Sigmoid colon (tissue), 7 donors: Measurements from ENCODE around the gene FGFR4. TPM values are rescaled to one million over a fixed set of nuclear protein-coding genes. Genes with fewer than 3 reads are reported as not detected.
A peak's percentile ranks its signal among the peaks of the same experiment; 100 is the strongest.

ENCODE experiments used
- DNase-seq: peaks from one replicate; pipeline ENCODE4 v3.0.0-alpha.2; 2019
- H3K27ac ChIP-seq, 4 donors: fragments of 200-600 bp; sonication (generic); one replicate each; pipeline ENCODE4 v1.5.1; 2016 to 2019; ENCODE audit warnings: mild to moderate bottlenecking in 1 of 4
- H3K27me3 ChIP-seq, 3 donors: fragments of 200-600 bp; sonication (generic); one replicate each; pipeline ENCODE4 v1.5.1; 2019; ENCODE audit warnings: mild to moderate bottlenecking in 1 of 3
- H3K36me3 ChIP-seq, 4 donors: fragments of 200-600 bp; sonication (generic); one replicate each; pipeline ENCODE4 v1.5.1; 2016 to 2019
- H3K4me1 ChIP-seq, 4 donors: fragments of 200-600 bp; sonication (generic); one replicate each; pipeline ENCODE4 v1.5.1; 2017 to 2019
- H3K4me3 ChIP-seq, 4 donors: fragments of 200-600 bp; sonication (generic); one replicate each; pipeline ENCODE4 v1.5.1; 2017 to 2019; ENCODE audit warnings: mild to moderate bottlenecking in 2 of 4, moderate library complexity in 1 of 4
- H3K9me3 ChIP-seq, 4 donors: fragments of 200-600 bp in 3 of 4; sonication (generic) in 3 of 4; one replicate each; pipeline versions ENCODE4 v1.5.1 to v1.6.1; 2013 to 2019
- CTCF ChIP-seq, 4 experiments: fragments of 450-650 bp in 3 of 4; fragments of 200-600 bp in 1 of 4; IDR thresholded peaks; one replicate each; pipeline ENCODE4 v1.5.1; 2016 to 2019; ENCODE audit warnings: antibody characterized with exemption in 4 of 4, mild to moderate bottlenecking in 3 of 4, moderate library complexity in 2 of 4
- EP300 ChIP-seq, 4 donors: sonication (generic); formaldehyde crosslinking; IDR thresholded peaks; one replicate each; pipeline ENCODE4 v1.6.1; 2017; ENCODE audit warnings: antibody characterized with exemption in 4 of 4
- POLR2A ChIP-seq, 2 donors: fragments of 450-650 bp; IDR thresholded peaks; one replicate each; pipeline ENCODE4 v1.6.1; 2016; ENCODE audit warnings: antibody characterized with exemption in 2 of 2, mild to moderate bottlenecking in 2 of 2, moderate library complexity in 2 of 2
- POLR2AphosphoS5 ChIP-seq, 4 donors: sonication (generic); formaldehyde crosslinking; IDR thresholded peaks; one replicate each; pipeline ENCODE4 v1.6.1; 2017; ENCODE audit warnings: antibody characterized with exemption in 4 of 4
- WGBS, 2 donors: extraction: QIAGEN DNeasy Blood & Tissue Kit; methylation state at CpG; one replicate each; pipeline ENCODE4 v1.1.7; 2013; 5-methylcytosine and 5-hydroxymethylcytosine counted together
- intact Hi-C: fragments of 100-400 bp; cut with DNase I; formaldehyde crosslinking; loops from one replicate; pipeline ENCODE4 v1.15.1; 2023
- polyA plus RNA-seq, 3 donors: library from polyadenylated mRNA; stranded (reverse); fragments of 200-250 nt; gene quantifications; one replicate each; pipeline ENCODE4 v1.2.3, GENCODE V29; 2013
- total RNA-seq, 4 donors: library from RNA; depleted of rRNA; stranded (reverse); fragments of >200 nt; gene quantifications; one replicate each; pipeline ENCODE4 v1.1.0, GENCODE V29; 2016
- donor health status: healthy with polysubstance abuse.
- donor health status: Bipolar disorder and iron deficiency.
- donor health status: healthy.

Gene FGFR4
- total RNA-seq: 10 to 100 TPM in 1 of 4 donors, 1 to 10 TPM in 3; 3.0 to 11.8 (median 6.1) TPM
- 10 to 100 TPM in 1 of 3 donors, 1 to 10 TPM in 2; 4.9 to 45.0 (median 6.6) TPM for polyA plus RNA-seq

GRCh38 chr5:177086654-177087397, at the start of gene FGFR4:
FGFR4 (plus strand) TSS chr5:177086915; CDS start chr5:177089603, 2,688 bp downstream.
- peaks cover 0 to 26% (median 13%) of the 10 kb centered on the region in 4 donors for H3K4me1 ChIP-seq
- peaks cover 0 to 47% (median 26%) of the 10 kb centered on the region in 3 donors for H3K27me3 ChIP-seq
- H3K9me3 ChIP-seq: no peaks in the 10 kb centered on the region
- TF ChIP-seq POLR2AphosphoS5 (IDR thresholded peaks at IDR 0.05): no peak
- TF ChIP-seq CTCF (IDR thresholded peaks at IDR 0.05): peak in 3 of 4 experiments; percentile 40 to 51 (median 46)
- TF ChIP-seq EP300 (IDR thresholded peaks at IDR 0.05): no peak
- TF ChIP-seq POLR2A (IDR thresholded peaks at IDR 0.05): no peak
- H3K36me3 ChIP-seq: no peaks in the 10 kb centered on the region
- H3K4me3 ChIP-seq: peak within 1 kb of the TSS; percentile 11 to 50 (median 44)
- WGBS, 2 donors: 1 to 2% methylated on average over 65 of the region's 68 CpGs
- peak; percentile 82 for DNase-seq
- intact Hi-C loops: no loop called here
- H3K27ac ChIP-seq: peak within 1 kb of the TSS in 2 of 4 donors; percentile 27 to 44

GRCh38 chr5:177036921-177037320, 49.8 kb upstream of the FGFR4 start:
- no peak for TF ChIP-seq CTCF (IDR thresholded peaks at IDR 0.05)
- no peak for TF ChIP-seq POLR2A (IDR thresholded peaks at IDR 0.05)
- no peak for TF ChIP-seq EP300 (IDR thresholded peaks at IDR 0.05)
- TF ChIP-seq POLR2AphosphoS5 (IDR thresholded peaks at IDR 0.05): no peak
- Histone ChIP-seq H3K36me3 (peaks cover 0 to 7% (median 6%) of the 10 kb centered on the region in 4 donors), H3K4me1 (peaks cover 0 to 15% (median 11%) of the 10 kb centered on the region in 4 donors), H3K27me3 (no peaks in the 10 kb centered on the region), H3K4me3 (no peak overlapping the region), H3K27ac (no peak overlapping the region), H3K9me3 (no peaks in the 10 kb centered on the region)
- intact Hi-C loops: no loop called here
- DNase-seq: no peak
- 78 to 92% methylated on average over 5 of the region's 5 CpGs for WGBS, 2 donors

- 77 to 79% methylated on average over 3 of the region's 3 CpGs for WGBS, 2 donors
- Histone ChIP-seq H3K27me3 (no peaks in the 10 kb centered on the region), H3K4me3 (no peak overlapping the region), H3K27ac (peak overlapping the region; percentile 6 to 67 (median 42)), H3K36me3 (peaks cover 0 to 45% (median 26%) of the 10 kb centered on the region in 4 donors), H3K4me1 (peaks cover 0 to 15% (median 11%) of the 10 kb centered on the region in 4 donors), H3K9me3 (no peaks in the 10 kb centered on the region)
- intact Hi-C loops: no loop called here
- DNase-seq: no peak
- TF ChIP-seq CTCF (IDR thresholded peaks at IDR 0.05): no peak
- TF ChIP-seq POLR2A (IDR thresholded peaks at IDR 0.05): no peak
- no peak for TF ChIP-seq EP300 (IDR thresholded peaks at IDR 0.05)
- TF ChIP-seq POLR2AphosphoS5 (IDR thresholded peaks at IDR 0.05): no peak
Observed at GRCh38 chr5:177040814-177041420, 45.8 kb upstream of the FGFR4 start.

GRCh38 chr5:177041936-177042335, 44.8 kb upstream of the FGFR4 start:
- no peaks in the 10 kb centered on the region for H3K27me3 ChIP-seq
- H3K4me3 ChIP-seq: no peak overlapping the region
- no peaks in the 10 kb centered on the region for H3K9me3 ChIP-seq
- intact Hi-C loops: no loop called here
- WGBS, 2 donors: 95 to 99% methylated on average over 2 of the region's 2 CpGs
- peaks cover 0 to 15% (median 11%) of the 10 kb centered on the region in 4 donors for H3K4me1 ChIP-seq
- peak overlapping the region in 1 of 4 donors; percentile 65 for H3K27ac ChIP-seq
- TF ChIP-seq POLR2A (IDR thresholded peaks at IDR 0.05) (no peak), EP300 (IDR thresholded peaks at IDR 0.05) (no peak), POLR2AphosphoS5 (IDR thresholded peaks at IDR 0.05) (no peak), CTCF (IDR thresholded peaks at IDR 0.05) (no peak)
- H3K36me3 ChIP-seq: peaks cover 0 to 50% (median 26%) of the 10 kb centered on the region in 4 donors
- no peak for DNase-seq
